VCaP (cell line): ENCODE measurements around the gene PTPRD.

ENCODE experiments used
- H3K27ac ChIP-seq: fragments of 450-650 bp; 2 replicates; pipeline ENCODE4 v1.5.1; 2017
- CTCF ChIP-seq: fragments of 450-650 bp; conservative IDR thresholded peaks from 2 replicates; pipeline ENCODE4 v1.5.1; 2017; ENCODE audit warnings: mild to moderate bottlenecking, moderate library complexity

The PTPRD gene

GRCh38 chr9:8718121-8718725, 1894.6 kb downstream of the PTPRD start:
- TF ChIP-seq CTCF, result no peak
- H3K27ac ChIP-seq, result no peak overlapping the region

- no peak overlapping the region for H3K27ac ChIP-seq
- TF ChIP-seq CTCF, result no peak
These were observed 1895.7 kb downstream of the PTPRD start for GRCh38 chr9:8717146-8717545.

- H3K27ac ChIP-seq, result no peak overlapping the region
- no peak for TF ChIP-seq CTCF
These were observed 1897.0 kb downstream of the PTPRD start for GRCh38 chr9:8715788-8716187.

- no peak overlapping the region for H3K27ac ChIP-seq
- no peak for TF ChIP-seq CTCF
These were observed 1899.0 kb downstream of the PTPRD start for GRCh38 chr9:8713811-8714165.

GRCh38 chr9:8713149-8713810, 1899.5 kb downstream of the PTPRD start:
- TF ChIP-seq CTCF, result no peak
- H3K27ac ChIP-seq, result no peak overlapping the region

- H3K27ac ChIP-seq, result no peak overlapping the region
- TF ChIP-seq CTCF, result no peak
These were observed 1903.1 kb downstream of the PTPRD start for GRCh38 chr9:8709731-8710130.

GRCh38 chr9:8708728-8709127, 1904.1 kb downstream of the PTPRD start:
- no peak overlapping the region for H3K27ac ChIP-seq
- TF ChIP-seq CTCF, result no peak
